ENCODE measurements around the gene BRD4. TPM values are rescaled to one million over a fixed set of nuclear protein-coding genes. Genes with fewer than 3 reads are reported as not detected.
A peak's percentile ranks its signal among the peaks of the same experiment; 100 is the strongest.
"Not testable (repeated sequence)": the region's sequence is repeated elsewhere in the genome, so short reads cannot be mapped to it uniquely, and the experiment has no call there.

The BRD4 gene
- total and polyA plus RNA-seq, 2 donors (not counting 3 experiments of a cell fraction or from before 2014, with no cell fraction given): 14.9 to 125 TPM

GRCh38 chr19:15337202-15337601 lies 4.9 kb upstream of the BRD4 start:
- FAIRE-seq (no peak), DNase-seq (ENCODE audit: low read depth, low spot score) (no peak)
- no peak overlapping the region for H3K27ac ChIP-seq (ENCODE audit: insufficient read depth, low read depth, low read length)
- H3K4me2 ChIP-seq (ENCODE audit: insufficient read depth, low read length): no peak overlapping the region
- H3K9ac ChIP-seq (replicated peaks; ENCODE audit: extremely low read depth, insufficient read depth, low read length): no peak overlapping the region
- no peaks in the 10 kb centered on the region for H4K20me1 ChIP-seq (replicated peaks; ENCODE audit: control insufficient read depth, extremely low read depth, insufficient read depth, low read length)
- intact Hi-C loops (cut with micrococcal nuclease): no loop called here
- no peaks in the 10 kb centered on the region for H3K9me3 ChIP-seq (replicated peaks; ENCODE audit: control insufficient read depth, insufficient read depth, low read length)
- no peaks in the 10 kb centered on the region for H3K36me3 ChIP-seq (ENCODE audit: control insufficient read depth in 2 of 2, extremely low read depth in 1 of 2, insufficient read depth in 2 of 2, low read length in 2 of 2)
- no peak for TF ChIP-seq POLR2A (IDR thresholded peaks at IDR 0.05; ENCODE audit: low read depth, low read length)
- TF ChIP-seq EZH2 (IDR thresholded peaks at IDR 0.05; ENCODE audit: borderline replicate concordance, low read depth, low read length, severe bottlenecking): no peak
- TF ChIP-seq FOS (IDR thresholded peaks at IDR 0.05; ENCODE audit: borderline replicate concordance, insufficient read depth, low read length): no peak
- TF ChIP-seq POLR2AphosphoS5 (IDR thresholded peaks at IDR 0.05; ENCODE audit: insufficient read depth, low read depth, low read length): no peak
- TF ChIP-seq CTCF (IDR thresholded peaks at IDR 0.05; ENCODE audit: extremely low read depth in 1 of 2, insufficient read depth in 1 of 2, low read depth in 1 of 2, low read length in 2 of 2): no peak
- TF ChIP-seq MAX (IDR thresholded peaks at IDR 0.05; ENCODE audit: insufficient read depth, insufficient read length): no peak
- TF ChIP-seq MYC (IDR thresholded peaks at IDR 0.05; ENCODE audit: low read depth, low read length): no peak
- TF ChIP-seq GATA2 (IDR thresholded peaks at IDR 0.05; ENCODE audit: insufficient read depth, insufficient read length, low read depth, low read length): no peak
- TF ChIP-seq JUN (IDR thresholded peaks at IDR 0.05; ENCODE audit: borderline replicate concordance, insufficient read depth, insufficient read length, low read depth): no peak
- dilution Hi-C loops (cut with MboI; ENCODE audit: extremely low pct_ligation_motif_present, low sequenced_read_pairs): no loop called here
- H2AFZ ChIP-seq (ENCODE audit: low read depth, low read length): no peak overlapping the region
- ChIA-PET POLR2A (no interaction called here), CTCF (interaction anchor here (1.0 to 1.1 kb wide), 2 partner anchors 13 to 17 kb away, joined by 3 to 4 read pairs; no protein-coding TSS in a partner anchor)
- peaks cover 6% of the 10 kb centered on the region for H3K79me2 ChIP-seq (ENCODE audit: control insufficient read depth, insufficient read depth, low read length)
- no peaks in the 10 kb centered on the region for H3K27me3 ChIP-seq (ENCODE audit: control insufficient read depth in 2 of 2, insufficient read depth in 2 of 2, low read length in 2 of 2)
- H3K9me1 ChIP-seq (replicated peaks; ENCODE audit: control insufficient read depth, extremely low read depth, insufficient read depth, low read length): no peaks in the 10 kb centered on the region
- no peaks in the 10 kb centered on the region for H3K4me1 ChIP-seq (ENCODE audit: control insufficient read depth, extremely low read depth, insufficient read depth, low read length)
- no TSS peak for BruUV-seq (replicated peaks)
- H3K4me3 ChIP-seq (replicated peaks in 1 of 3; ENCODE audit: insufficient read depth in 1 of 3, low read depth in 1 of 3, low read length in 3 of 3): no peak overlapping the region

- H4K20me1 ChIP-seq (replicated peaks; ENCODE audit: control insufficient read depth, extremely low read depth, insufficient read depth, low read length); BruUV-seq (replicated peaks); POLR2A ChIA-PET; DNase-seq (ENCODE audit: low read depth, low spot score); H3K4me1 ChIP-seq (ENCODE audit: control insufficient read depth, extremely low read depth, insufficient read depth, low read length); CTCF ChIA-PET; H2AFZ ChIP-seq (ENCODE audit: low read depth, low read length); H3K4me2 ChIP-seq (ENCODE audit: insufficient read depth, low read length); H3K9me1 ChIP-seq (replicated peaks; ENCODE audit: control insufficient read depth, extremely low read depth, insufficient read depth, low read length); dilution Hi-C loops (cut with MboI; ENCODE audit: extremely low pct_ligation_motif_present, low sequenced_read_pairs); H3K27me3 ChIP-seq (ENCODE audit: control insufficient read depth in 2 of 2, insufficient read depth in 2 of 2, low read length in 2 of 2); H3K27ac ChIP-seq (ENCODE audit: insufficient read depth, low read depth, low read length); H3K9ac ChIP-seq (replicated peaks; ENCODE audit: extremely low read depth, insufficient read depth, low read length); intact Hi-C loops (cut with micrococcal nuclease); H3K36me3 ChIP-seq (ENCODE audit: control insufficient read depth in 2 of 2, extremely low read depth in 1 of 2, insufficient read depth in 2 of 2, low read length in 2 of 2); H3K9me3 ChIP-seq (replicated peaks; ENCODE audit: control insufficient read depth, insufficient read depth, low read length); H3K4me3 ChIP-seq (replicated peaks in 1 of 3; ENCODE audit: insufficient read depth in 1 of 3, low read depth in 1 of 3, low read length in 3 of 3): not testable (repeated sequence)
- peaks cover 16% of the 10 kb centered on the region for H3K79me2 ChIP-seq (ENCODE audit: control insufficient read depth, insufficient read depth, low read length)
- peak; percentile 43 for FAIRE-seq
Measured at GRCh38 chr19:15335992-15336391, 3.7 kb upstream of the BRD4 start.
